Fibroblast of peridontal ligament (primary cell): Measurements from ENCODE around the gene MPRIP.

ENCODE experiments used
- DNase-seq: peaks from one replicate; pipeline ENCODE4 v3.0.0-alpha.2; 2010; ENCODE audit errors: extremely low read depth

The MPRIP gene

DNA sequence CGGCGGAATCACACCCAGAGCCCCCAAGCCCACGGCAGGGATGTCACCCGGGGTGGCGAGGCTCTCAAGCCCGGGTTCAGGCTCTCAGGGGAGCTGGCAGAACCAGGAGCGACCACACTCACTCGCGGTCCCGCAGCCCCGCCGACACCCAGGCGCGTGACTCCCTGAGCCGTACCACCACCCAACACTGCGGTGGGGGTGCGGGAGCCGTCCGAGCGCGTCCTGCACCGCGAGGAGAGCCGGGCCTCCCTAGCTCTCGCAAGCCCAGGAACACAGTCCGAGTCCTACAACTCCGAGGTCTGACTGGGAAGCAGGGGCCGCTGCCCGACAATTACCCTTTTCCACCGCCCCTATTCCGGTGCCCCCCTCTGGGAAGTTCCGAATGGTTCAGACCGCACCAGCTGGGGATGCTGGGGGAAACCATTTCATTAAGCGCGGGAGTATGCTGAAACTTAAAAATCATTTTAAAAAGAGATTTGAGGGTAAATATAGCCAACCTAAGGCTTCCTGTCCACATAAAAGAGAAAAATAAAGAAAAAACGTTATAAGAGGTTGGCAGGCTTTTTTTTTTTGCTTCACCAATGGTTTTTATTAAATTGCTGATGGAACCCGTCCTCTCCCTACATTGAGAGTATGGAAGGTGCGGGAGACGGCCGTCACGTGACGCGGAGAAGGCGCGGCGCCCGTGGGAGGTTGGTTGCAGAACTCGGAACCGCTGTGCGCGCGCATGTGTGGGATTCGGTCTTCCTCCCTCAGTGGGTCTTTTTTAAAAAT, 195.0 kb downstream of the MPRIP start, which contains the start of gene FLCN:
Gene FLCN, minus strand, starts transcription at position 143 of the 774 bp plus-strand sequence. CDS start 9,031 bp downstream, outside the sequence.
- peak; percentile 94 for DNase-seq

DNA sequence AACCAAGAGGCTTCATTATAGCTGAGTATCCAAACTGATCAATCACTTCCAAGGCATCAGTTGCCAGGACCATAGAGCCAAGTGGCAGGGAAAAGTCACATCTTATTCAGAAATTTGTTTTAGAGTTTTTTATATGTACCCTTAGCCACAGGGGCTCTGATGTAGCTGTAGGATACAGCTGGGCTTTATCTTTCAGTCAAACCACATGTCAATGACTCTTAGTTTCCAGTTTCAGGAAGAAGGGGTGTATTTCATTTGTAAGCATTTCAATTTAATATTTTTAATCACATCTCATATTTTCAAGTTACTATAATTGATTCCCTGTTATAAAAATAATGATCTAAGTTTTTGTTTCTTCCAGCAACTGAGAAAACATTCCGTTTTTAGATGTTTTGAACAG, 197.6 kb downstream of the MPRIP start:
- DNase-seq = no peak

GRCh38 chr17:17241656-17242055, 199.4 kb downstream of the MPRIP start:
- DNase-seq = no peak

DNA sequence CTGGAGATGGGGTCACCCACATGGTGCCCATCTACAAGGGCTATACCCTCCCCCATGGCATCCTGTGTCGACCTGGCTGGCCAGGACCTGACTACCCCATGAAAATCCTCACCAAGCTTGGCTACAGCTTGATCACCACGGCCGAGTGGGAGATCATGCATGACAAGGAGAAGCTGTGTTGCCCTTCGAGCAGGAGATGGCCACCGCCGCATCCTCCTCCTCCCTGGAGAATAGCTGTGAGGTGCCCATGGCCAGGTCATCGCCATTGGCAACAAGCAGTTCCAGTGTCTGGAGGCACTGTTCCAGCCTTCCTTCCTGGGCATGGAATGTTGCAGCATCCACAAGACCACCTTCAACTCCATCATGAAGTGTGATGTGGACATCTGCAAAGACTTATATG, 200.0 kb downstream of the MPRIP start:
- DNase-seq = no peak
